C4-2B (cell line): ENCODE results near the gene ARID5B.

Experiments used
- CTCF ChIP-seq: fragments of 450-650 bp; conservative IDR thresholded peaks from 2 replicates; pipeline ENCODE4 v1.5.1; 2017; ENCODE audit warnings: mild to moderate bottlenecking
- ZFX ChIP-seq: fragments of 450-650 bp; IDR thresholded peaks from 2 replicates; pipeline ENCODE4 v1.6.1; 2017

DNA sequence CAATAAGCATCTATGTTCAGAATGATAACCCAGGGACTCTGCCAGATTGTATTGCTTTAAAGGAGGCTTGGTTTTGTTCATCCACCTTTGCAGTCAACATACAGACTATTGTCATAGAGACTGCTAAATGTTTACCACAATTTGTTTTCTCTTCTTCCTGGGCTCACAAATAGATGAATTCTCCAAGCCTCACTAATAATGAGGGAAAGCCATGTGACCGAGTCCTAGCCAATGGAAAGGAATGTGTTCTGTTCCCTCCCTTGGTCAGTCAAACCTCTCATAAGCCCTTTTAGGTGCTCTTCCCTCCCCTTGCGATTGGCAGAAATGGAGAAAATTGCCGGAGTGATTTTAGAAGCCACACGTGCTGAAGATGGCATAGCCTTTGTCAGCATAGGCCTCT is 230.2 kb downstream of the ARID5B start:
- TF ChIP-seq CTCF, result no peak
- no peak for TF ChIP-seq ZFX
